HG03469 (cell line): ENCODE data around the gene RASA1.

Experiments used
- ATAC-seq: cut with Tn5 transposase; IDR thresholded peaks from one replicate; pipeline ENCODE4 v1.9.1; 2021; ENCODE audit warnings: mild to moderate bottlenecking, moderate library complexity, moderate number of reproducible peaks; ENCODE audit not compliant: unreplicated experiment

RASA1 gene

GRCh38 chr5:87438231-87438630, 170.5 kb downstream of the RASA1 start:
- ATAC-seq = no peak
